HUES64 (cell line): ENCODE data around the gene FKBP8.

Experiments
- H3K27ac ChIP-seq: 2 replicates; pipeline ENCODE4 v1.7.0; 2013; ENCODE audit warnings: low read depth, low read length, inconsistent platforms
- H3K27me3 ChIP-seq: 2 replicates; pipeline ENCODE4 v1.6.1; 2013; ENCODE audit warnings: mild to moderate bottlenecking, low read length; ENCODE audit not compliant: insufficient read depth
- H3K36me3 ChIP-seq: 2 replicates; pipeline ENCODE4 v1.6.1; 2013; ENCODE audit warnings: mild to moderate bottlenecking, low read length; ENCODE audit not compliant: insufficient read depth
- H3K4me1 ChIP-seq: 2 replicates; pipeline ENCODE4 v1.6.1; 2013; ENCODE audit warnings: mild to moderate bottlenecking, low read length, moderate library complexity; ENCODE audit not compliant: insufficient read depth
- H3K4me3 ChIP-seq: 2 replicates; pipeline ENCODE4 v1.5.1; 2013; ENCODE audit warnings: mild to moderate bottlenecking, low read length, moderate library complexity
- H3K9ac ChIP-seq: 2 replicates; pipeline ENCODE4 v1.6.1; 2013; ENCODE audit warnings: mild to moderate bottlenecking, low read depth, low read length
- H3K9me3 ChIP-seq: 2 replicates; pipeline ENCODE4 v1.6.1; 2013; ENCODE audit warnings: low read depth, low read length; ENCODE audit not compliant: insufficient read depth
- WGBS: fragments of 150-250, 120-280 bp; methylation state at CpG from one replicate; pipeline ENCODE4 v1.1.7; 2013; ENCODE audit warnings: missing lambda C conversion rate; 5-methylcytosine and 5-hydroxymethylcytosine counted together

Gene FKBP8

DNA sequence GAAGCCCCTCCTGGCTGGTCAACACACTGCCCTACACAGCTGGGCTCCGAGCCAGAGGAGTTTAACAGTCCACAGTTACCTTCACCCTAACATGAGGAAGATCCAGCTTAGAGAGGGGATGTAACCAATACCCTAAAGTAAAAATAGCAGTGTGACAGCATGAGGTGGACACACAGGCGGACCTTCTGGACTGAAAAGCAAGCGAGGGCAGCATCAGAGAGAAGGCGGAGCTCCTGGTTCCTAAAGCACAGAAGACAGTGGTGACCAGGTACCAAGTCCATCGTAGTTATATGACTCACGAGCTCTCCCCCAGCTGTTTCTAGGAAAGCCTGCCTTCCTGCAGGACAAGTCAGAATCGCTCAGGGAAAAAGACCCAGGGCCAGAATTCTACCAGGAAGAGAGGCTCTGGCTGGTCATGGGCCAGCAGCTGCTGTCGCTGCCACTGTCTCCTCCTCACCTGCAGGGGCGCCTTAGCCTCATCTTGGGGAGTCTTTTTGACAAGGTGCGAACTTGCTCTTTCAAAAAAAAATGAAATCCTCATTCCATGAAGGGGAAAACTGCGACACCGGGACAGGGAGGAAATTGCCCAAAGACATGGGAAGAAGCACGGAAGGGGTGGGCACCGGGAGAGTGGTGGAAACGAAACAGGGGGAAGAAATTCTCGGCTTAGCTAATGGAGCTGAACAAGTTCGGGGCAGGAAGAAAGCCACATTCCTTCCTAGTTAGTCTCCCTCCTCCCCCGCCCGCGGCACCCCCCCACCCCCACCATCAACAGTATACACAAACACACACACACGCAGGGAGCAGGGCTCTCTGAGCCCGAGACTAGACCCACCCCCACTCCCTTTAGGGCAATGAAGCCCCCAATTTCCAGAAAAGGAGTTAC lies 23.2 kb downstream of the FKBP8 start:
- Histone ChIP-seq H3K9ac (peak overlapping the region; percentile 51; the same call in 1 of the 2 replicates), H3K9me3 (no peaks in the 10 kb centered on the region), H3K4me1 (peaks cover 5% of the 10 kb centered on the region), H3K27me3 (no peaks in the 10 kb centered on the region), H3K27ac (no peak overlapping the region; the same call in 1 of the 2 replicates), H3K36me3 (no peaks in the 10 kb centered on the region), H3K4me3 (peak overlapping the region; percentile 100)
- 22% methylated on average over 19 of the region's 22 CpGs for WGBS

DNA sequence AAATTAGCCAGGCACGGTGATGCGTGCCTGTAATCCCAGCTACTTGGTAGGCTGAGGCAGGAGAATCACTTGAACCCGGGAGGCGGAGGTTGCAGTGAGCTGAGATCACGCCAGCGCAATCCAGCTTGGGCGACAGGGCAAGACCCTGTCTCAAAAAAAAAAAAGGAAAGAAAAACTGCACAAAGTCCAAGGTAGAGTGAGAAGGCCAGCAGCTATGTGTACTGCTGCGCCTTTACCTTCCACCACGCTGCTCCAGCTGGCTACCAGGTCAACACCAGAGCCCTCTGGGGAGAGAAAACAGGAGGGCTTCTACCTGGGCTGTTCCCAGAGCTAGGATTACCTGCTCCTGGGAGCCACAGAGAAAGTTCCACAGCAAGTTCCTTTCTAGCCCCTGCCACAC lies 24.7 kb downstream of the FKBP8 start:
- H3K27me3 ChIP-seq, result no peaks in the 10 kb centered on the region
- H3K36me3 ChIP-seq, result no peaks in the 10 kb centered on the region
- peaks cover 5% of the 10 kb centered on the region for H3K4me1 ChIP-seq
- no peaks in the 10 kb centered on the region for H3K9me3 ChIP-seq
- no peak overlapping the region for H3K9ac ChIP-seq
- WGBS, result 97% methylated on average over 9 of the region's 9 CpGs
- no peak overlapping the region for H3K4me3 ChIP-seq
- H3K27ac ChIP-seq, result no peak overlapping the region

DNA sequence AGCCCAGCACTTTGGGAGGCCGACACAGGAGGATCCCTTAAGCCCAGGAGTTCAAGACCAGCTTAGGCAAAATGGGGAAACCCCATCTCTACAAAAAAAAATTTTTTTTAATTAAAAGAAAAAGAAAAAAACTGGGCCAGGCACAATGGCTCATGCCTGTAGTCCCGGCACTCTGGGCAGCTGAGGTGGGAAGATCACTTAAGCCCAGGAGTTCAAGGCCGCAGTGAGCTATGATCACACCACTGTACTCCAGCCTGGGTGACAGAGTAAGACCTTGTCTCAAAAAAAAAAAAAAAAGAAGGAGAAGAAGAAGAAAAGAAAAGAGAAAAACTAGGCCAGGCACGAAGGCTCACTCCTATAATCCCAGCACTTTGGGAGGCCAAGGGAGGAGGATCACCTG lies 25.8 kb downstream of the FKBP8 start:
- no peaks in the 10 kb centered on the region for H3K27me3 ChIP-seq
- no peak overlapping the region for H3K27ac ChIP-seq
- H3K9ac ChIP-seq, result no peak overlapping the region
- no peak overlapping the region for H3K4me3 ChIP-seq
- no peaks in the 10 kb centered on the region for H3K36me3 ChIP-seq
- 93% methylated on average over 4 of the region's 4 CpGs for WGBS
- peaks cover 5% of the 10 kb centered on the region for H3K4me1 ChIP-seq
- no peaks in the 10 kb centered on the region for H3K9me3 ChIP-seq

DNA sequence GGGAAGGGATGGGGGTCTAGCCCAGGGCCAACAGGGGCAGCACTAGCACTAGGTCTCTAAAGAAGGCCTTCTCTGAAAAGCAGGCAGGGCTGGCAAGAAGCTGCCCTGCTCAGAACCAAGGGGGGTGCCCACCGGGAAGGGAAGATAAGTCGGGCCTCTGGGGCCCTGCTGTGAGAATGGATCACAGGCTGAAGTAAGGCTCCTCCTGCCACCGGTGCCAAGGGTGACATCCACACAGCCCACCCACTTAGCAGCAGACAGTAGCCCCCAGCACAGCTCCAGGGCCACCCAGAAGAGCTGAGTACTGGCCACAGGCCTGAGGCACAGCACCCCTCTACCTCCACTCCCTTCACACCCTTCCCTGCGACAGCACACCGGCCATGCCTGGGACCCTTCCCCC lies 27.4 kb downstream of the FKBP8 start:
- no peak overlapping the region for H3K27ac ChIP-seq
- H3K27me3 ChIP-seq, result no peaks in the 10 kb centered on the region
- H3K9me3 ChIP-seq, result no peaks in the 10 kb centered on the region
- H3K9ac ChIP-seq, result no peak overlapping the region
- peaks cover 5% of the 10 kb centered on the region for H3K4me1 ChIP-seq
- H3K4me3 ChIP-seq, result no peak overlapping the region
- 81% methylated on average over 5 of the region's 5 CpGs for WGBS
- H3K36me3 ChIP-seq, result no peaks in the 10 kb centered on the region

DNA sequence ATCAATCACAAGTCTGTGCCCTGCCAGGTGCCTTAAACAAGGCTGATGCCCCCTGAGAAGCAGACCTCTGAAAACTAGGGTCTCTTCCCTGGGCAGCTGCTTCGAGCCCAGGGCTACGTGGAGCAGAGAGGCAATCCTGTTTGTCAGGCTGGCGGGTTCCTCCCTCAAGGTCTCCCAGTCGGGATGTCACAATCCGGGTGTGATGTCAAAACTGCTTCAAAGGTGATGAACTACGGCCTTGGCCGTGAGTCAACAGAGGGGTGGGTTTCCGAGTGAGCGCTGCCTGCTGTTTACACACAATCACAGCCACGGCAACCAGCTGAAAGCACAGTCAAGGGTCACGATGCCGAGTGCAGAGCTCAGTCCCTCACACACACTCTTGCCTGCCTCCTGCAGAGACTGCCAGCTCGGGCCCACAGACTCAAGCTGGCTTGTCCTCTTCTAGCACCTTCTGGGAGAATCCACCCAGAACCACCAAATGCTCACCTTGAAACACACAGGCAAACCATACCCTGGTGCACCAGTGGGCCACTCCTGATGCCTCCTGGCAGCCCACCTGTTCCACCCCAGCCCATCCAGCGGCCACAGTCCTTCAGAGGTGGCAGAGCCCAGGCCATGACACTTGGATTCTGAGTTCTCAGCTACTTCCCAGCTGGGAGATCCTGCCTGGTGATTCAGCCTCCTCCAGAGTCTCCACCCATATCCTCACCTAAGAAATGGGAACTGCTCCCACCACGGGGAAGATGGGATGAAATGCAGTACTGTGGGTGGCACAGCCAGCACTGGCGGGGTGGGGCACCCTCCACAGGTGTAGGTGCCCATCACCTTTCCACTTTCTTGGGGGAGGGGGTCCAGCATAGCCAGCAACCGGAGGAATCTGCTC lies 28.3 kb downstream of the FKBP8 start:
- no peak overlapping the region; the same call in 1 of the 2 replicates for H3K27ac ChIP-seq
- no peaks in the 10 kb centered on the region for H3K36me3 ChIP-seq
- H3K9me3 ChIP-seq, result no peaks in the 10 kb centered on the region
- H3K27me3 ChIP-seq, result no peaks in the 10 kb centered on the region
- H3K4me3 ChIP-seq, result no peak overlapping the region
- no peak overlapping the region; the same call in 1 of the 2 replicates for H3K9ac ChIP-seq
- peaks cover 4% of the 10 kb centered on the region for H3K4me1 ChIP-seq
- 80% methylated on average over 17 of the region's 17 CpGs for WGBS

DNA sequence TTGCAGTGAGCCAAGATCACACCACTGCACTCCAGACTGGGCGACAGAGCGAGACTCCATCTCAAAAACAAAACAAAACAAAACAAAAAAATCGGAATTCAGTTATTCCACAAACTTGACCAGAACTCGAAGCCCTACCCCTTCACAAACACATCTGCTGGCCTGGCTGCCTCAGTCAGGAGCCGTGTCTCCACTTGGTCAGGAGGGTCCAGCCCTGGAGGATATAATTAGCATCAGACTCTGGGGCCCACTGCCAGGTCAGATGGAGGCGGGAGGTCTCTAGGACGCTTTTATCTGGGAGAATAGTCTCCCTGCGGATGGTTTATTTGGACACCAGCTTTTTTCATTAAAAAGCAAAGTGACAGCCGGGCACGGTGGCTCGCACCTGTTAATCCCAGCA lies 29.5 kb downstream of the FKBP8 start:
- Histone ChIP-seq H3K4me1 (no peaks in the 10 kb centered on the region), H3K9me3 (no peaks in the 10 kb centered on the region), H3K27me3 (no peaks in the 10 kb centered on the region), H3K4me3 (no peak overlapping the region), H3K27ac (no peak overlapping the region), H3K36me3 (no peaks in the 10 kb centered on the region), H3K9ac (no peak overlapping the region)
- 86% methylated on average over 11 of the region's 11 CpGs for WGBS

DNA sequence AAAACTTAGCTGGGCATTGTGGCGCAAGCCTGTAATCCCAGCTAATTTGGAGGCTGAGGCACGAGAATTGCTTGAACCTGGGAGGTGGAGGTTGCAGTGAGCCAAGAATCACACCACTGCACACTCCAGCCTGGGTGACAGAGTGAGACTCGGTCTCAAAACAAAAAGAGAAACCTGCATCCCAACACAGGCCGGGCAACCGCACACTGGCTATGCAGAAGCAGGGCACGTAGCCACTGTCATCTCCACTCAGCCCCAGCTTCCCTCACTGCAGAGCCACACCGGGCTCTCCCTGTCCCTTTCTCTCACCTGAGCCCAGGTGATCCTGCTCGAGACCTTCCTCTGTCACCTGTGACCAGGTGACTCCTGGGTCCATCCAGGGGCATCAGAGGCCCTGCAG lies 33.2 kb downstream of the FKBP8 start:
- H3K9ac ChIP-seq, result no peak overlapping the region

DNA sequence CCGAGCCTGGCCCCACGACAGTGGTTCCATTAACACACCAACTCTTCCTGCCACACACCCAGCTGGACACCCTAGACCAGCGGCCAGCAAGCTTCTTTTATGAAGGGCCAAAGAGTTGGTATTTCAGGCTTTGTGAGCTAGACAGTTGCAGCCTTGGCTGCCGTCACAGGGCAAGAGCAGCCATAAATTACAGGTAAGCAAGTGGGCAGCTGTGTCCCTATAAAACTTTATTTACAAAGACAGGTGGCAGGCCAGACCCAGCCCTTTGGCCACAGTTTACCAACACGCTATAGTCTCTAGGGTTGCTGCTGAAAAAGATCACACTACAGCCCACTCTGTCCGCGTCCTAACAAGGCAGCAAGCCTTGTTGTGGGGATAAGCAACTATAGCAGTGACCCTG lies 34.8 kb downstream of the FKBP8 start:
- no peak overlapping the region for H3K27ac ChIP-seq
- H3K36me3 ChIP-seq, result no peaks in the 10 kb centered on the region
- H3K27me3 ChIP-seq, result no peaks in the 10 kb centered on the region
- H3K4me3 ChIP-seq, result no peak overlapping the region
- no peaks in the 10 kb centered on the region for H3K9me3 ChIP-seq
- H3K9ac ChIP-seq, result no peak overlapping the region
- no peaks in the 10 kb centered on the region for H3K4me1 ChIP-seq
- WGBS, result 85% methylated on average over 7 of the region's 7 CpGs

More for the DNA sequence above, 33.2 kb downstream of the FKBP8 start:
- WGBS, result 96% methylated on average over 8 of the region's 8 CpGs
- Histone ChIP-seq H3K36me3 (no peaks in the 10 kb centered on the region), H3K9me3 (no peaks in the 10 kb centered on the region), H3K4me3 (no peak overlapping the region), H3K27me3 (no peaks in the 10 kb centered on the region), H3K27ac (no peak overlapping the region), H3K4me1 (no peaks in the 10 kb centered on the region)

DNA sequence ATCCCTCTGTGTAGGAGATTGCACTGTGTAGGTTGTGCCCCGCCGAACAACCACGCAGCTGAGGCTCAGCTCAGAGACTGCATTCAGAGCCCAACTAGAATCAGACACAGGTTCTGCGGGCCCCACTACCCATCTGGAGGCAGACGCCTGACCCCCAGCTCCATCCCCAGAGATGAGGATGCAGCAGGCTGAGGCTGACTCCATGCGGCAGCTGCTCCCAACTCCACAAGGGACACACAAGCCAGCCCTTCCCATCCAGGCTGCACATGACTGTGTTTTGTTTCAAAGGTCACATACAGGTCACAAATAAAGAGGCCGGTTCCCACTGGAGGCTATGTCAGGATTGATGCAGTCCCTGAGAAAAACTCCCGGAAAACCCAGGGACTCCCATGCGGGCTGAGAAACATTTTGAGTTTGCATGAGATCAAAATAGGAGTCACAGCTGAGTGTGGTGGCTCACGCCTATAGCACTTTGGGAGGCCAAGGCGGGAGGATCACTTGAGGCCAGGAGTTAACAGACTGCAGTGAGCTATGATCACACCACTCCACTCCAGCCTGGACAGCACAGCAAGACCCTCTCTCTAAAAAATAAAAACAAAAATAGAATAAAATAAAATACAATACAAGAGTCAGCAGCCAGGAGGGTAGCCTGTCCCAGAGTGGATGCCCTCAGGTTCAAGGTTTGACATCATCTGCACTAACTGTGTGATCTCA lies 35.5 kb downstream of the FKBP8 start:
- no peaks in the 10 kb centered on the region for H3K4me1 ChIP-seq
- WGBS, result 89% methylated on average over 11 of the region's 11 CpGs

DNA sequence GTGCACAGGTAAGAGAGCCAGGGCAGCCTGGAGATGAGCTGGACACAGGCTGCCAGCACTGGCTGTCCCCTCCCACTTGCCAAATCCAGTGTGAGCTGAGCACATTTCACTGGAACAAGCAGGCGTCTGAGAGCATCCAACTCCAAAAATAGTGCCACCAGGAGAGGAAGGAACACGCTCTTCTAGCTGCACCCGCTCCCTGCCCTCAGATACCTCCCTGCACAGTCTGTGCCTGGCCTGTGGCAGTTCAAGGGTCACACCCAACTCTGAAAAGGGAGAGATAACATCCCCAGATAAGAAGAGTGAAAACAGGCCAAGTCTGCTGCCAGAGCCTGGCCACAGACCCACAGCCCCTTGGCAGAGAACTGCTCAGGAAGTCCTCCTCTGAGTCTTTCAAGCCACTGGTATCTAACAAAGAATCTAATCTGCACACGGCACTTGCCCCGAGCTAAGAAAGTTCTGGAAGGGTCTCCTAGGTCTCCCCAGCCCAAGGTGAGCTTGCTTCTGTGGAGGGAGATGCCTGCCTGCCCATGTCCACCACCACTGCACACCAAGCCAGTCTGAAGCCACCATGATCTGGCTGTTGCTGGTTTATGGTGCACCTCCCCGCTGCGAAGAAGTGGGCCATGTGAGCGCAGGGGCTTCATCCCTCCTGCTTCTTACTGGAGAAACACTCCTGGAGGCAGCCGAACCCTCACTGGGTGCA lies 36.2 kb downstream of the FKBP8 start:
- Histone ChIP-seq H3K4me3 (no peak overlapping the region), H3K9ac (no peak overlapping the region), H3K4me1 (no peaks in the 10 kb centered on the region), H3K36me3 (no peaks in the 10 kb centered on the region), H3K9me3 (no peaks in the 10 kb centered on the region), H3K27me3 (no peaks in the 10 kb centered on the region), H3K27ac (no peak overlapping the region)
- 91% methylated on average over 9 of the region's 9 CpGs for WGBS

More for the DNA sequence above, 35.5 kb downstream of the FKBP8 start:
- Histone ChIP-seq H3K27me3 (no peaks in the 10 kb centered on the region), H3K36me3 (no peaks in the 10 kb centered on the region), H3K9me3 (no peaks in the 10 kb centered on the region), H3K9ac (no peak overlapping the region), H3K4me3 (no peak overlapping the region), H3K27ac (no peak overlapping the region)
